Esophagus muscularis mucosa (tissue), 4 donors: ENCODE data around the gene SLC39A13.

Experiments
- EP300 ChIP-seq: sonication (generic); formaldehyde crosslinking; IDR thresholded peaks from one replicate; pipeline ENCODE4 v1.6.1; 2017; ENCODE audit warnings: antibody characterized with exemption
- POLR2A ChIP-seq: fragments of 450-650 bp; IDR thresholded peaks from one replicate; pipeline ENCODE4 v1.6.1; 2017; ENCODE audit warnings: antibody characterized with exemption, moderate library complexity, mild to moderate bottlenecking, low read depth
- TF ChIP-seq, protein P1 (sequence below), 3 experiments: fragments of 200-600 bp in 2 of 3; fragments of 450-650 bp in 1 of 3; sonication (generic) in 2 of 3; IDR thresholded peaks; one replicate each; pipeline ENCODE4 v1.5.1; 2017 to 2019; ENCODE audit warnings: antibody characterized with exemption in 3 of 3, mild to moderate bottlenecking in 2 of 3, moderate library complexity in 1 of 3

DNA sequence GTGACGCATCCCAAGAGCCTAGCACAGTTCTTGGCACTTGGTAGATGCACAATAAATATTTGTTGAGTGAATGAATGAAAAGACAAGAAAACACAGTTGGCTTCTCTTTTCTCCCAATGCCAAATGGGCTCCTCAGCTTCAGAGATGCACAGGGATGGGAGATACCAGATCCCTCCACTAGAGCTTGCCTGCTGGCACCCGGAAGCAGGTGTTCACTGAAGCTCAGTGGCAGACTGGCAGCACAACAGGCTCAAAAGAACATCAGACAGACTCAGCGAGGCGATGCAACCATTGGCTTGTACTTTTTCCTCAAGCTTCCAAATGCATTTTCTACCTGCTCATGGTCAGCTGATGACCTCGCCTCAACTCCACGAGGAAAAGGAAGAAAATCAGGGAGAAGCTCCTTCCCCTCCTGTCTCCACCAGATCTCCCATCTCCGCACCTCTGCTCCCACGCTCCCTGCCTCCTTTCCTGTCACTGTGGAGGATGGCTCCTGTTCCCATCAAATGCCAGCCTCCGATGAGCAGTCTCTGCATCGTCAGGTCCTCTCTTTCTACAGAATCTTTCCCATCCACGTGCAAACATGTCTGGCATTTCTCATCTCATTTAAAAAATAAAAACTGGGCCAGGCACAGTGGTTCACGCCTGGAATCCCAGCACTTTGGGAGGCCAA, 34.8 kb downstream of the SLC39A13 start:
- no peak for TF ChIP-seq POLR2A
- TF ChIP-seq, protein P1, sequence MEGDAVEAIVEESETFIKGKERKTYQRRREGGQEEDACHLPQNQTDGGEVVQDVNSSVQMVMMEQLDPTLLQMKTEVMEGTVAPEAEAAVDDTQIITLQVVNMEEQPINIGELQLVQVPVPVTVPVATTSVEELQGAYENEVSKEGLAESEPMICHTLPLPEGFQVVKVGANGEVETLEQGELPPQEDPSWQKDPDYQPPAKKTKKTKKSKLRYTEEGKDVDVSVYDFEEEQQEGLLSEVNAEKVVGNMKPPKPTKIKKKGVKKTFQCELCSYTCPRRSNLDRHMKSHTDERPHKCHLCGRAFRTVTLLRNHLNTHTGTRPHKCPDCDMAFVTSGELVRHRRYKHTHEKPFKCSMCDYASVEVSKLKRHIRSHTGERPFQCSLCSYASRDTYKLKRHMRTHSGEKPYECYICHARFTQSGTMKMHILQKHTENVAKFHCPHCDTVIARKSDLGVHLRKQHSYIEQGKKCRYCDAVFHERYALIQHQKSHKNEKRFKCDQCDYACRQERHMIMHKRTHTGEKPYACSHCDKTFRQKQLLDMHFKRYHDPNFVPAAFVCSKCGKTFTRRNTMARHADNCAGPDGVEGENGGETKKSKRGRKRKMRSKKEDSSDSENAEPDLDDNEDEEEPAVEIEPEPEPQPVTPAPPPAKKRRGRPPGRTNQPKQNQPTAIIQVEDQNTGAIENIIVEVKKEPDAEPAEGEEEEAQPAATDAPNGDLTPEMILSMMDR (IDR thresholded peaks at IDR 0.05) = no peak
- TF ChIP-seq EP300 = no peak
